A549 (cell line): ENCODE data around the gene TUBA4B. TPM values are rescaled to one million over a fixed set of nuclear protein-coding genes. Genes with fewer than 3 reads are reported as not detected.

Experiments used
- ATAC-seq, 2 experiments: fragments of 200-7000 bp in 1 of 2; fragments of >200 bp in 1 of 2; cut with Nextera tagmentation in 1 of 2; cut with Tn5 transposase in 1 of 2; 3 replicates each; pipeline versions ENCODE4 v1.8.0 to v1.9.1; 2018 to 2020; ENCODE audit warnings: mild to moderate bottlenecking in 1 of 2, moderate library complexity in 1 of 2
- CTCF ChIA-PET: fragments of 300-600 bp; sonication (Branson Sonifier 250); formaldehyde crosslinking; extraction: SDS; loops from one replicate; lab custom pipeline; 2021; ENCODE audit warnings: antibody characterized with exemption, inconsistent platforms; lab: Yijun Ruan, JAX
- POLR2A ChIA-PET: fragments of 350-600 bp; formaldehyde crosslinking; extraction: SDS; loops from one replicate; lab custom pipeline; 2021; ENCODE audit warnings: antibody characterized with exemption, inconsistent platforms; lab: Yijun Ruan, JAX
- DNase-seq, 2 experiments: peaks; one replicate each; pipeline versions ENCODE4 v3.0.0 to v3.0.0-alpha.2; 2011 to 2016; ENCODE audit warnings: low read depth in 1 of 2, low spot score in 1 of 2
- FAIRE-seq: peaks from 2 replicates; lab custom pipeline; 2011; peaks lifted over from hg19 to GRCh38; lab: Jason Lieb, UNC
- H3K27ac ChIP-seq, 2 experiments: fragments of >200 bp; sonication (Bioruptor Twin); formaldehyde crosslinking; 3 replicates each; pipeline ENCODE4 v1.5.1; 2016 to 2017
- H3K4me1 ChIP-seq: fragments of >200 bp; sonication (Bioruptor Twin); formaldehyde crosslinking; 3 replicates; pipeline ENCODE4 v1.6.1; 2016
- H3K4me2 ChIP-seq: fragments of >200 bp; sonication (Bioruptor Twin); formaldehyde crosslinking; 3 replicates; pipeline ENCODE4 v1.6.1; 2016
- H3K4me3 ChIP-seq: fragments of >200 bp; sonication (Bioruptor Twin); formaldehyde crosslinking; 3 replicates; pipeline ENCODE4 v1.5.1; 2016
- H3K9me3 ChIP-seq: fragments of >200 bp; sonication (Bioruptor Twin); formaldehyde crosslinking; 3 replicates; pipeline ENCODE4 v1.6.1; 2016
- BHLHE40 ChIP-seq: IDR thresholded peaks from 2 replicates; pipeline ENCODE4 v1.6.1; 2012; ENCODE audit warnings: low read depth, low read length, inconsistent platforms
- CEBPB ChIP-seq, 2 experiments: fragments of >200 bp in 1 of 2; sonication (Bioruptor Twin) in 1 of 2; formaldehyde crosslinking in 1 of 2; IDR thresholded peaks; 2 replicates each; pipeline ENCODE4 v1.6.1; 2012 to 2016
- CHD2 ChIP-seq: fragments of 150-350 bp; IDR thresholded peaks from 2 replicates; pipeline ENCODE4 v1.6.1; 2014; ENCODE audit warnings: low read length; ENCODE audit not compliant: partially characterized antibody
- CHD4 ChIP-seq: fragments of 200-600 bp; sonication (generic); IDR thresholded peaks from 2 replicates; pipeline ENCODE4 v1.6.1; 2016; ENCODE audit warnings: antibody characterized with exemption, mild to moderate bottlenecking, borderline replicate concordance
- ESRRA ChIP-seq: fragments of 150-350 bp; IDR thresholded peaks from 2 replicates; pipeline ENCODE4 v1.6.1; 2014; ENCODE audit warnings: mild to moderate bottlenecking, low read length, borderline replicate concordance
- FOSB ChIP-seq: fragments of 250-450 bp; sonication (Bioruptor Pico); IDR thresholded peaks from 2 replicates; pipeline ENCODE4 v1.5.0; 2020; ENCODE audit warnings: mild to moderate bottlenecking, moderate library complexity
- FOSL2 ChIP-seq, 2 experiments: fragments of 450-650 bp in 1 of 2; fragments of >200 bp in 1 of 2; sonication (Bioruptor Twin) in 1 of 2; formaldehyde crosslinking; IDR thresholded peaks; 2 replicates each; pipeline versions ENCODE4 v1.5.0 to v1.6.1; 2016 to 2020; ENCODE audit warnings: mild to moderate bottlenecking in 1 of 2, moderate library complexity in 1 of 2
- FOXS1 ChIP-seq: fragments of 250-450 bp; sonication (Bioruptor Pico); IDR thresholded peaks from 2 replicates; pipeline ENCODE4 v1.5.0; 2020; ENCODE audit warnings: mild to moderate bottlenecking, moderate library complexity
- HDAC2 ChIP-seq: fragments of 200-600 bp; sonication (generic); IDR thresholded peaks from 2 replicates; pipeline ENCODE4 v1.6.1; 2016
- HOXB5 ChIP-seq: fragments of 250-450 bp; sonication (Bioruptor Pico); IDR thresholded peaks from 2 replicates; pipeline ENCODE4 v1.5.0; 2020; ENCODE audit warnings: mild to moderate bottlenecking, moderate library complexity
- MAFK ChIP-seq: fragments of 450-650 bp; IDR thresholded peaks from 2 replicates; pipeline ENCODE4 v1.6.1; 2014; ENCODE audit not compliant: partially characterized antibody
- MAZ ChIP-seq: fragments of 150-350 bp; IDR thresholded peaks from 2 replicates; pipeline ENCODE4 v1.6.1; 2014; ENCODE audit warnings: antibody characterized with exemption, low read depth, low read length, borderline replicate concordance
- NFE2L2 ChIP-seq: fragments of 150-350 bp; conservative IDR thresholded peaks from 2 replicates; pipeline ENCODE4 v1.6.1; 2014; ENCODE audit warnings: low read length
- PHF8 ChIP-seq: fragments of 200-600 bp; sonication (generic); IDR thresholded peaks from 2 replicates; pipeline ENCODE4 v1.6.1; 2016; ENCODE audit warnings: low read depth, mild to moderate bottlenecking, antibody characterized with exemption, moderate library complexity, borderline replicate concordance
- POLR2AphosphoS2 ChIP-seq: conservative IDR thresholded peaks from 2 replicates; pipeline ENCODE4 v1.6.1; 2012; ENCODE audit warnings: low read length, improper control_type of control experiment, inconsistent platforms
- RARB ChIP-seq: fragments of 250-450 bp; sonication (Bioruptor Pico); IDR thresholded peaks from 2 replicates; pipeline ENCODE4 v1.8.0; 2021; ENCODE audit warnings: mild to moderate bottlenecking, moderate library complexity
- RCOR1 ChIP-seq: fragments of 150-350 bp; IDR thresholded peaks from 2 replicates; pipeline ENCODE4 v1.6.1; 2014; ENCODE audit warnings: antibody characterized with exemption, low read length, low read depth
- ZFP36 ChIP-seq: fragments of 450-650 bp; IDR thresholded peaks from 2 replicates; pipeline ENCODE4 v1.6.1; 2014; ENCODE audit warnings: borderline replicate concordance; ENCODE audit not compliant: partially characterized antibody
- WGBS: methylation state at CpG from one replicate; pipeline ENCODE4 v1.1.6; 2017; ENCODE audit errors: missing lambda C conversion rate; 5-methylcytosine and 5-hydroxymethylcytosine counted together
- polyA plus RNA-seq, 4 experiments: library from polyadenylated mRNA; depleted of rRNA in 3 of 4; stranded (reverse); fragments of >200 nt; fragmentation: RNase III in 1 of 4; extraction: RNeasy Plus Mini Kit Qiagen cat#74134 plus additional on column Dnase treatment in 1 of 4; gene quantifications; 2 replicates in 3 of 4; 3 replicates in 1 of 4; pipeline ENCODE4 v1.2.3, GENCODE V29; 2011 to 2017
- TF ChIP-seq, protein P1 (sequence below): fragments of 200-600 bp; sonication (generic); IDR thresholded peaks from 2 replicates; pipeline ENCODE4 v1.6.1; 2016; ENCODE audit warnings: antibody characterized with exemption, mild to moderate bottlenecking, moderate library complexity
- TF ChIP-seq, protein P2 (sequence below): IDR thresholded peaks from 2 replicates; pipeline ENCODE4 v1.6.1; 2012
- TF ChIP-seq, protein P3 (sequence below): fragments of >200 bp; sonication (Bioruptor Twin); formaldehyde crosslinking; IDR thresholded peaks from 2 replicates; pipeline ENCODE4 v1.6.1; 2016
- TF ChIP-seq, protein P4 (sequence below): fragments of 250-450 bp; sonication (Bioruptor Pico); IDR thresholded peaks from 2 replicates; pipeline ENCODE4 v1.5.0; 2021; ENCODE audit warnings: mild to moderate bottlenecking, moderate library complexity, borderline replicate concordance
- TF ChIP-seq, protein P5 (sequence below): fragments of >200 bp; sonication (Bioruptor Twin); formaldehyde crosslinking; IDR thresholded peaks from 3 replicates; pipeline ENCODE4 v1.6.1; 2016
- TF ChIP-seq, protein P6 (sequence below): IDR thresholded peaks from 2 replicates; pipeline ENCODE4 v1.6.1; 2012; ENCODE audit warnings: low read depth, borderline replicate concordance

TUBA4B gene
- polyA plus RNA-seq, 2 of the 4 experiments (the other 2 are of a cell fraction) = 0.71 to 0.94 TPM

DNA sequence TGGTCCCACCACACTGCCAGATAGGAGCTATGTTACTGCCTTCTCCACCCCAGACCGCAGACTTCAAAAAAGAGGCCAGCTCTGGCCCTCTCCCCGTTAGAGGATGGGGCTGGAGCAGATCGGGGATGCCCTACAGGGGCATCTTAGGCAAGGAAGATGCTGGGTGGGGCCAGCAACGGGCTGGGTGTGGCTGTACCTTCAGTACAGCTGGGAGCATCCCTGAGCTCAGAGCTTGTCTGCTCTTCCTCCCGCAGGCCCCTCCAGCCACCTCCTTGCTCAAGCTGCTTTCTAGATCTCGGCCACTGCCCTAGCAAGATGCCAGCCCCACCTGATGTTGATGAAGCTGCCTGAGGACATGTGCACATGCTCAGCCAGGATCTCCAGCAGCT is 46.3 kb downstream of the TUBA4B start:
- POLR2A ChIA-PET = interaction anchor here (0.6 to 0.8 kb wide), 2 partner anchors 47 to 374 kb away, joined by 4 to 6 read pairs; partner anchors contain the start of gene TUBA4B
- H3K27ac ChIP-seq = no peak overlapping the region
- CTCF ChIA-PET = interaction anchor here (0.6 to 16.3 kb wide), 38 partner anchors 8 to 270 kb away, joined by 3 to 540 read pairs (median 6); partner anchors contain the start of genes ABCB6, ANKZF1, ATG9A and CNPPD1
- FAIRE-seq (no peak), ATAC-seq (no peak), DNase-seq (no peak)
- WGBS = 74% methylated on average over 6 of the region's 6 CpGs
- H3K4me2 ChIP-seq = no peak overlapping the region
- H3K4me3 ChIP-seq = no peak overlapping the region
- TF ChIP-seq, protein P1, sequence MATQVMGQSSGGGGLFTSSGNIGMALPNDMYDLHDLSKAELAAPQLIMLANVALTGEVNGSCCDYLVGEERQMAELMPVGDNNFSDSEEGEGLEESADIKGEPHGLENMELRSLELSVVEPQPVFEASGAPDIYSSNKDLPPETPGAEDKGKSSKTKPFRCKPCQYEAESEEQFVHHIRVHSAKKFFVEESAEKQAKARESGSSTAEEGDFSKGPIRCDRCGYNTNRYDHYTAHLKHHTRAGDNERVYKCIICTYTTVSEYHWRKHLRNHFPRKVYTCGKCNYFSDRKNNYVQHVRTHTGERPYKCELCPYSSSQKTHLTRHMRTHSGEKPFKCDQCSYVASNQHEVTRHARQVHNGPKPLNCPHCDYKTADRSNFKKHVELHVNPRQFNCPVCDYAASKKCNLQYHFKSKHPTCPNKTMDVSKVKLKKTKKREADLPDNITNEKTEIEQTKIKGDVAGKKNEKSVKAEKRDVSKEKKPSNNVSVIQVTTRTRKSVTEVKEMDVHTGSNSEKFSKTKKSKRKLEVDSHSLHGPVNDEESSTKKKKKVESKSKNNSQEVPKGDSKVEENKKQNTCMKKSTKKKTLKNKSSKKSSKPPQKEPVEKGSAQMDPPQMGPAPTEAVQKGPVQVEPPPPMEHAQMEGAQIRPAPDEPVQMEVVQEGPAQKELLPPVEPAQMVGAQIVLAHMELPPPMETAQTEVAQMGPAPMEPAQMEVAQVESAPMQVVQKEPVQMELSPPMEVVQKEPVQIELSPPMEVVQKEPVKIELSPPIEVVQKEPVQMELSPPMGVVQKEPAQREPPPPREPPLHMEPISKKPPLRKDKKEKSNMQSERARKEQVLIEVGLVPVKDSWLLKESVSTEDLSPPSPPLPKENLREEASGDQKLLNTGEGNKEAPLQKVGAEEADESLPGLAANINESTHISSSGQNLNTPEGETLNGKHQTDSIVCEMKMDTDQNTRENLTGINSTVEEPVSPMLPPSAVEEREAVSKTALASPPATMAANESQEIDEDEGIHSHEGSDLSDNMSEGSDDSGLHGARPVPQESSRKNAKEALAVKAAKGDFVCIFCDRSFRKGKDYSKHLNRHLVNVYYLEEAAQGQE = no peak
- TF ChIP-seq MAZ = no peak
- TF ChIP-seq HOXB5 = no peak
- TF ChIP-seq, protein P2, sequence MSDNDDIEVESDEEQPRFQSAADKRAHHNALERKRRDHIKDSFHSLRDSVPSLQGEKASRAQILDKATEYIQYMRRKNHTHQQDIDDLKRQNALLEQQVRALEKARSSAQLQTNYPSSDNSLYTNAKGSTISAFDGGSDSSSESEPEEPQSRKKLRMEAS = no peak
- peaks cover 6% of the 10 kb centered on the region; the same call in 2 of the 3 replicates for H3K4me1 ChIP-seq
- H3K9me3 ChIP-seq = no peaks in the 10 kb centered on the region

DNA sequence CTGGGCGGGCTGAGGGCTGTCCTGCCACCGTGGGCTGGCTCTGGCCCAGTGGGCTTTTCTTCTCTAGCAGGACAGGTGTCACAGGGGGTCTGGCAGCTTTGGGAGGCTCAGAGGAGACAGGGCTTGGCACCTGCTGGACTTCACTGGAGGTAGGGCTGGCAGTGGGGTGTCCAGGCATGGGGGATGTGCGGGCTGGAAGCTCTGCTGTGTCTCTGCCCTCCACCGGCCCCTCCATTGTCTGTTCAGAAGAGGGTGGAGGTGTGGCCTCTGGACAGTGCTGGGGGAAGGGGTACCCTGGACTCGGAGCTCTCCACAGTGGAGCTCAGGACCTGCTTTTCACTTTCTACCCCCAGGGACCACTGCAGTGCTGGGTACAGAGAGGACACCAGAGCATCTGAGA is 47.0 kb downstream of the TUBA4B start:
- TF ChIP-seq FOSL2 (IDR thresholded peaks at IDR 0.05) = no peak
- TF ChIP-seq FOSL2 (CRISPR knock-in tag; IDR thresholded peaks at IDR 0.05) = no peak
- no peak for TF ChIP-seq RARB (CRISPR knock-in tag)
- TF ChIP-seq BHLHE40 = no peak
- no peak for TF ChIP-seq CHD2
- TF ChIP-seq PHF8 = no peak
- no peak for TF ChIP-seq CEBPB (IDR thresholded peaks at IDR 0.05)
- TF ChIP-seq MAFK = no peak
- no peak for TF ChIP-seq ESRRA
- TF ChIP-seq, protein P3, sequence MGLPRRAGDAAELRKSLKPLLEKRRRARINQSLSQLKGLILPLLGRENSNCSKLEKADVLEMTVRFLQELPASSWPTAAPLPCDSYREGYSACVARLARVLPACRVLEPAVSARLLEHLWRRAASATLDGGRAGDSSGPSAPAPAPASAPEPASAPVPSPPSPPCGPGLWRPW = no peak
- no peak for TF ChIP-seq CHD4
- no peak for TF ChIP-seq FOSB
- no peak for TF ChIP-seq POLR2AphosphoS2
- TF ChIP-seq FOXS1 (CRISPR knock-in tag) = no peak
- H3K4me2 ChIP-seq = no peak overlapping the region
- ATAC-seq = no peak
- no peak overlapping the region for H3K4me3 ChIP-seq
- no peak for DNase-seq
- POLR2A ChIA-PET = interaction anchor here (0.8 kb wide), 1 partner anchor 47 kb away, joined by 6 read pairs; the partner anchor contains the start of gene TUBA4B
- H3K4me1 ChIP-seq = peaks cover 5% of the 10 kb centered on the region; the same call in 1 of the 3 replicates
- no peaks in the 10 kb centered on the region for H3K9me3 ChIP-seq
- H3K27ac ChIP-seq = no peak overlapping the region
- CTCF ChIA-PET = interaction anchor here (0.5 to 16.3 kb wide), 22 partner anchors 8 to 270 kb away, joined by 3 to 540 read pairs (median 10); partner anchors contain the start of genes ABCB6, ANKZF1, ATG9A and CNPPD1
- no peak for FAIRE-seq
- 40% methylated on average over 3 of the region's 5 CpGs for WGBS

DNA sequence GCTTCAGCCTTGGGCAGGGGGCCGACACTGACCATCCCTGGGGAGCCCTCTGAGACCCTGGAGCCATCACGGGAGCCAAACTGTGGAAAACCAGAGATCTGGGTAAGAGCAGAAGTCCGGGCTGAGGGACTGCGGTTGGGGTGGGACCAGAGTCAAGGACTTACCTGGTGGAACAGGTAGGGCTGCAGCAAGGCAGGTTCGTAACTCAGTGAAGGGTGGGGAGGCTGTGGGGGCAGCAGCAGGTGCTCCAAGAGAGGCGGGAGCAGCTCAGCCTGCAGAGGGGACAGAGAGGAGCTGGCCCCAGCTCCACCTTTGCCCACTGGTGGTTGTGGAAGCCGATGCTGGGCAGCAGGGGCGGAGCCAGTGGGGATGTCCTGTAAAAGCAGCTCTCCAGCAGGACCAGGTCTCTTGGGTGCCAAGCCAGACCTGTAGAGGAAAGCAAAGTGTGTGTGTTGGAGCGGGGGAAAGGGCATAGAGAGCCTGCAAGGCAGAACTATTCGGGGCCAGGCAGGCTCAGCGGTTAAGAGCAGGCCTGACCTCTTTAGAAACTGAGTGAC is 49.4 kb downstream of the TUBA4B start:
- 0 out of 3 replicates have a peak, but pooled peaks cover 3% of the 10 kb centered on the region for H3K4me1 ChIP-seq
- ATAC-seq = no peak
- ChIA-PET POLR2A (interaction anchor here (0.6 kb wide), 1 partner anchor 68 kb away, joined by 3 read pairs; no protein-coding TSS in a partner anchor), CTCF (interaction anchor here (0.7 to 16.3 kb wide), 12 partner anchors 8 to 273 kb away, joined by 3 to 540 read pairs (median 6); partner anchors contain the start of genes CNPPD1, DNAJB2, NHEJ1 and RETREG2)
- no peak overlapping the region for H3K27ac ChIP-seq
- no peak for FAIRE-seq
- TF ChIP-seq, protein P4, sequence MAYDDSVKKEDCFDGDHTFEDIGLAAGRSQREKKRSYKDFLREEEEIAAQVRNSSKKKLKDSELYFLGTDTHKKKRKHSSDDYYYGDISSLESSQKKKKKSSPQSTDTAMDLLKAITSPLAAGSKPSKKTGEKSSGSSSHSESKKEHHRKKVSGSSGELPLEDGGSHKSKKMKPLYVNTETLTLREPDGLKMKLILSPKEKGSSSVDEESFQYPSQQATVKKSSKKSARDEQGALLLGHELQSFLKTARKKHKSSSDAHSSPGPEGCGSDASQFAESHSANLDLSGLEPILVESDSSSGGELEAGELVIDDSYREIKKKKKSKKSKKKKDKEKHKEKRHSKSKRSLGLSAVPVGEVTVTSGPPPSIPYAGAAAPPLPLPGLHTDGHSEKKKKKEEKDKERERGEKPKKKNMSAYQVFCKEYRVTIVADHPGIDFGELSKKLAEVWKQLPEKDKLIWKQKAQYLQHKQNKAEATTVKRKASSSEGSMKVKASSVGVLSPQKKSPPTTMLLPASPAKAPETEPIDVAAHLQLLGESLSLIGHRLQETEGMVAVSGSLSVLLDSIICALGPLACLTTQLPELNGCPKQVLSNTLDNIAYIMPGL (CRISPR knock-in tag) = no peak
- TF ChIP-seq, protein P5, sequence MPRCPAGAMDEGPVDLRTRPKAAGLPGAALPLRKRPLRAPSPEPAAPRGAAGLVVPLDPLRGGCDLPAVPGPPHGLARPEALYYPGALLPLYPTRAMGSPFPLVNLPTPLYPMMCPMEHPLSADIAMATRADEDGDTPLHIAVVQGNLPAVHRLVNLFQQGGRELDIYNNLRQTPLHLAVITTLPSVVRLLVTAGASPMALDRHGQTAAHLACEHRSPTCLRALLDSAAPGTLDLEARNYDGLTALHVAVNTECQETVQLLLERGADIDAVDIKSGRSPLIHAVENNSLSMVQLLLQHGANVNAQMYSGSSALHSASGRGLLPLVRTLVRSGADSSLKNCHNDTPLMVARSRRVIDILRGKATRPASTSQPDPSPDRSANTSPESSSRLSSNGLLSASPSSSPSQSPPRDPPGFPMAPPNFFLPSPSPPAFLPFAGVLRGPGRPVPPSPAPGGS = no peak
- no peak for TF ChIP-seq RCOR1
- no peak for TF ChIP-seq HDAC2
- TF ChIP-seq NFE2L2 = no peak
- TF ChIP-seq, protein P6, sequence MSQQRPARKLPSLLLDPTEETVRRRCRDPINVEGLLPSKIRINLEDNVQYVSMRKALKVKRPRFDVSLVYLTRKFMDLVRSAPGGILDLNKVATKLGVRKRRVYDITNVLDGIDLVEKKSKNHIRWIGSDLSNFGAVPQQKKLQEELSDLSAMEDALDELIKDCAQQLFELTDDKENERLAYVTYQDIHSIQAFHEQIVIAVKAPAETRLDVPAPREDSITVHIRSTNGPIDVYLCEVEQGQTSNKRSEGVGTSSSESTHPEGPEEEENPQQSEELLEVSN = no peak
- no peak for TF ChIP-seq ZFP36
- WGBS = 6% methylated on average over 11 of the region's 11 CpGs
- H3K4me3 ChIP-seq = no peak overlapping the region
- H3K4me2 ChIP-seq = no peak overlapping the region
- no peak for DNase-seq
- no peaks in the 10 kb centered on the region for H3K9me3 ChIP-seq
